ENCODE measurements around the gene NOTCH3. TPM values are rescaled to one million over a fixed set of nuclear protein-coding genes. Genes with fewer than 3 reads are reported as not detected.

Gene NOTCH3
- total and polyA plus RNA-seq, 2 of the 8 experiments (the other 6 are each of a cell fraction or from before 2014, with no cell fraction given), result 37.5 to 107 TPM

DNA sequence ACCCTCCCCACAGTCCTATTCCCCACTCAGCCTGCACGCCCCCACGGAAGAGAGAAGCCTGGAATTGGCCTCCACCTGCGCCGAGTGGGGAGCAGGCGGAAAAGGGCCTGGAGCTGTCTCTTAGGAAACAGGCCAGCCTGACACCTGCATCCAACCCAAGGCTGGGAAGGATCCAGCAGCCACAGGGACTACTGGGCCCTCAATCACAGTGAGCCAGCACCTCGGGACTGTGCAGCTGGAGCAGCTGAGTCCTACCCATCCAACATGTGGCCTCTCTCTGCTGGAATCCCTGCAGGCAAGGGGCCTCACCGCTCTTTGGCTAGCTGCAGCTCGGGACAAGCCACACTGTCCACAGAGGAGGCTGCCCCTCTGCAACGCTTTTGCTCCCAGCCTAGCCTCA is 39.7 kb upstream of the NOTCH3 start:
- POLR2A ChIA-PET (ENCODE audit: partially characterized antibody), result interaction anchor here (0.8 to 3.9 kb wide), 7 partner anchors 9 to 179 kb away, joined by 3 to 21 read pairs (median 4); partner anchors contain the start of genes AKAP8 and AKAP8L

More for the DNA sequence above, 39.7 kb upstream of the NOTCH3 start:
- H3K23me2 ChIP-seq (ENCODE audit: low read depth, low read length), result no peaks in the 10 kb centered on the region
- peaks cover 9 to 28% of the 10 kb centered on the region in 2 experiments for H4K20me1 ChIP-seq (replicated peaks in 1 of 2; ENCODE audit: control insufficient read depth in 1 of 2, insufficient read depth in 2 of 2, low read length in 2 of 2)
- 0 out of 2 replicates have a peak overlapping the region, but pooled peaks have one; percentile 48 for H2BK20ac ChIP-seq (ENCODE audit: low read length)
- H3K79me2 ChIP-seq (ENCODE audit: control insufficient read depth in 1 of 2, insufficient read depth in 2 of 2, low read length in 2 of 2), result no peaks in the 10 kb centered on the region
- no peak overlapping the region for H3K23ac ChIP-seq (ENCODE audit: insufficient read length)
- DNase-seq (ENCODE audit: low read depth in 1 of 2, low spot score in 2 of 2) (no peak), FAIRE-seq (no peak)
- no peak overlapping the region for H4K5ac ChIP-seq (ENCODE audit: insufficient read length, low read depth, low read length)
- no peak overlapping the region for H3K18ac ChIP-seq (ENCODE audit: extremely low read depth, low read length)
- no peak overlapping the region for H3K56ac ChIP-seq (replicated peaks; ENCODE audit: insufficient read length, low read depth, low read length)
- no peak overlapping the region for H3K27ac ChIP-seq (ENCODE audit: low read depth, low read length)
- CTCF ChIA-PET (ENCODE audit: partially characterized antibody), result interaction anchor here (0.8 to 8.9 kb wide), 4 partner anchors 9 to 109 kb away, joined by 3 to 81 read pairs (median 3); partner anchors contain the start of gene EPHX3
- no peak overlapping the region for H2BK5ac ChIP-seq (ENCODE audit: low read depth, low read length)
- no peak overlapping the region for H3K4ac ChIP-seq (replicated peaks; ENCODE audit: insufficient read length, low read depth, low read length)
- H3K4me1 ChIP-seq (replicated peaks in 1 of 4; ENCODE audit: control insufficient read depth in 3 of 4, insufficient read depth in 4 of 4, low read length in 3 of 4), result no peaks in the 10 kb centered on the region
- no peak overlapping the region for H4K8ac ChIP-seq (ENCODE audit: extremely low read depth, insufficient read depth, low read length)
- no peak overlapping the region for H2BK120ac ChIP-seq (replicated peaks; ENCODE audit: low read depth, low read length)
- no peak overlapping the region for H2AK5ac ChIP-seq (ENCODE audit: low read depth, low read length)
- 91% methylated on average over 7 of the region's 9 CpGs; no CpG with 5 or more reads in 1 of the 2 experiments for WGBS, 2 experiments (ENCODE audit: extremely low coverage in 1 of 2, insufficient coverage in 1 of 2, insufficient read length in 1 of 2, insufficient replicate concordance in 2 of 2, low coverage in 1 of 2, low lambda C conversion rate in 2 of 2, missing lambda C conversion rate in 1 of 2)
- H2AFZ ChIP-seq (ENCODE audit: low read length), result no peak overlapping the region
- peaks cover 30 to 60% (median 49%) of the 10 kb centered on the region in 4 experiments for H3K36me3 ChIP-seq (ENCODE audit: control insufficient read depth in 2 of 4, insufficient read depth in 4 of 4, low read length in 3 of 4)
- no peaks in the 10 kb centered on the region for H3K27me3 ChIP-seq (replicated peaks in 1 of 4; ENCODE audit: control insufficient read depth in 3 of 4, extremely low read depth in 1 of 4, insufficient read depth in 3 of 4, low read length in 3 of 4)
- no peak overlapping the region for H3K4me3 ChIP-seq (ENCODE audit: extremely low read depth in 1 of 4, insufficient read depth in 2 of 4, low read depth in 3 of 4, low read length in 4 of 4)
- H3K79me1 ChIP-seq (ENCODE audit: low read depth, low read length), result peaks cover 4% of the 10 kb centered on the region
- TF ChIP-seq GTF2F1 (IDR thresholded peaks at IDR 0.05; ENCODE audit: borderline replicate concordance, low read depth, low read length), result no peak
- TF ChIP-seq SP2 (IDR thresholded peaks at IDR 0.05; ENCODE audit: low read length), result no peak
- no peak for TF ChIP-seq HDAC6 (IDR thresholded peaks at IDR 0.05; ENCODE audit: low read depth, low read length)
- no peak for TF ChIP-seq NANOG (IDR thresholded peaks at IDR 0.05; ENCODE audit: insufficient read depth, low read depth, low read length, poor library complexity, severe bottlenecking)
- H4K91ac ChIP-seq (replicated peaks; ENCODE audit: insufficient read length, low read length), result no peak overlapping the region
- H2BK12ac ChIP-seq (ENCODE audit: low read depth, low read length), result no peak overlapping the region
- H3K9me3 ChIP-seq (ENCODE audit: insufficient read depth in 2 of 2, low read depth in 1 of 2, low read length in 1 of 2), result no peaks in the 10 kb centered on the region
- H3K14ac ChIP-seq (ENCODE audit: insufficient read length), result no peak overlapping the region
- no peak overlapping the region for H2BK15ac ChIP-seq (ENCODE audit: low read length)
- no peak overlapping the region for H3K4me2 ChIP-seq (ENCODE audit: insufficient read depth in 1 of 2, low read depth in 2 of 2, low read length in 2 of 2)
- no peak overlapping the region for H3K9ac ChIP-seq (replicated peaks in 1 of 4; ENCODE audit: extremely low read depth in 1 of 4, low read depth in 3 of 4, low read length in 3 of 4)

Measured in H1 (cell line).